Liver (tissue), 3 donors: ENCODE measurements around the gene ITPRID2.

ENCODE experiments used
- EGR1 ChIP-seq, 2 donors: IDR thresholded peaks; 2 replicates each; pipeline ENCODE4 v1.6.1; 2016 to 2018; ENCODE audit warnings: antibody characterized with exemption in 2 of 2, low read depth in 2 of 2
- GABPA ChIP-seq, 2 donors: IDR thresholded peaks in 1 of 2; conservative IDR thresholded peaks in 1 of 2; 2 replicates each; pipeline ENCODE4 v1.6.1; 2016; ENCODE audit warnings: antibody characterized with exemption in 2 of 2, mild to moderate bottlenecking in 1 of 2, moderate library complexity in 1 of 2
- NR2F2 ChIP-seq: IDR thresholded peaks from 2 replicates; pipeline ENCODE4 v1.6.1; 2016; ENCODE audit warnings: antibody characterized with exemption
- SP1 ChIP-seq: IDR thresholded peaks from 2 replicates; pipeline ENCODE4 v1.6.1; 2018; ENCODE audit warnings: antibody characterized with exemption, mild to moderate bottlenecking
- TAF1 ChIP-seq: conservative IDR thresholded peaks from 2 replicates; pipeline ENCODE4 v1.6.1; 2016; ENCODE audit warnings: antibody characterized with exemption, mild to moderate bottlenecking
- YY1 ChIP-seq: IDR thresholded peaks from 2 replicates; pipeline ENCODE4 v1.6.1; 2016; ENCODE audit warnings: antibody characterized with exemption, mild to moderate bottlenecking
- TF ChIP-seq, protein P1 (sequence below): fragments of 150-350 bp; IDR thresholded peaks from 2 replicates; pipeline ENCODE4 v1.5.1; 2017; ENCODE audit warnings: improper control_type of control experiment, low read depth, low read length; ENCODE audit not compliant: missing input control
- TF ChIP-seq, protein P2 (sequence below): IDR thresholded peaks from 2 replicates; pipeline ENCODE4 v1.6.1; 2016; ENCODE audit warnings: antibody characterized with exemption
- donor health status: healthy.
- donor health status: healthy.

DNA sequence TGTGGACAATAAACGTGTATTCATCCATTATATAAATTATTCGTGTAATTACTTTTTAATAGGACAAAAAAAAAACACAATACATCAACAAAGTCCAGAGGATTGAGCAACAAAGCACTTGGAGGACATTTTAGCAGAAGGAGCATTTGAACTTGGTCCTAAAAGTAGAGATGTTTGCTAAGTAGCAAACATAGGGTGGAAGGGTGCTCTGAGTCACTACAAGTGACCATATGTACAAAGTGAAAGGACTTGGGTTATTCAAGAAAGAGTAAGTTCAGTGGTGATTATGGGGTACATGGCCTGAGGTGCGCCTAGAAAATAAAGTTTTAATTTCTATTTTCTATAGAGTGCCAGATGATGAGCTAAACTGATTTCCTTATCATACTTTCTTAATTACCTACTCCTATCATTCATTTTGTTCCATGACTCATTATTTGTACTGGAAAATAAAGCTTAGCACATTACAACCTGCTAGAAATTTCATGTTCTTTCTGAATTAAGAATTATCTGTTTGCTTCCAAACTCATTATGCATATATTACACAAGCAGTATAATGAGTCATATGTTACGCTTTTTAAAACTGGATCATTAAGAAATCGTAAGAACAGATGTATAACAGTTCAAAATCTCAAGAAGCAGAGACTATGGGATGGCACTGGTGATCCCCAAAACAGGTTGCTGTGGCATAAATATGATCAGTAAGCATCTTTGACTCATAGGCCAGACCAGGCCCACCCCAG is 81.1 kb downstream of the ITPRID2 start:
- TF ChIP-seq, protein P1, sequence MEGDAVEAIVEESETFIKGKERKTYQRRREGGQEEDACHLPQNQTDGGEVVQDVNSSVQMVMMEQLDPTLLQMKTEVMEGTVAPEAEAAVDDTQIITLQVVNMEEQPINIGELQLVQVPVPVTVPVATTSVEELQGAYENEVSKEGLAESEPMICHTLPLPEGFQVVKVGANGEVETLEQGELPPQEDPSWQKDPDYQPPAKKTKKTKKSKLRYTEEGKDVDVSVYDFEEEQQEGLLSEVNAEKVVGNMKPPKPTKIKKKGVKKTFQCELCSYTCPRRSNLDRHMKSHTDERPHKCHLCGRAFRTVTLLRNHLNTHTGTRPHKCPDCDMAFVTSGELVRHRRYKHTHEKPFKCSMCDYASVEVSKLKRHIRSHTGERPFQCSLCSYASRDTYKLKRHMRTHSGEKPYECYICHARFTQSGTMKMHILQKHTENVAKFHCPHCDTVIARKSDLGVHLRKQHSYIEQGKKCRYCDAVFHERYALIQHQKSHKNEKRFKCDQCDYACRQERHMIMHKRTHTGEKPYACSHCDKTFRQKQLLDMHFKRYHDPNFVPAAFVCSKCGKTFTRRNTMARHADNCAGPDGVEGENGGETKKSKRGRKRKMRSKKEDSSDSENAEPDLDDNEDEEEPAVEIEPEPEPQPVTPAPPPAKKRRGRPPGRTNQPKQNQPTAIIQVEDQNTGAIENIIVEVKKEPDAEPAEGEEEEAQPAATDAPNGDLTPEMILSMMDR: no peak
- TF ChIP-seq TAF1 (no peak), GABPA (IDR thresholded peaks at IDR 0.05 in 1 of 2, conservative IDR thresholded peaks at IDR 0.05 in 1 of 2) (no peak), SP1 (no peak), YY1 (no peak), NR2F2 (no peak), EGR1 (IDR thresholded peaks at IDR 0.05; ENCODE audit: low read depth in 2 of 2) (no peak)
- TF ChIP-seq, protein P2, sequence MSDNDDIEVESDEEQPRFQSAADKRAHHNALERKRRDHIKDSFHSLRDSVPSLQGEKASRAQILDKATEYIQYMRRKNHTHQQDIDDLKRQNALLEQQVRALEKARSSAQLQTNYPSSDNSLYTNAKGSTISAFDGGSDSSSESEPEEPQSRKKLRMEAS: no peak
